IMR-90 (cell line): Measurements from ENCODE around the gene PDLIM4. TPM values are rescaled to one million over a fixed set of nuclear protein-coding genes. Genes with fewer than 3 reads are reported as not detected.

Experiments
- MAFK ChIP-seq: IDR thresholded peaks from 2 replicates; pipeline ENCODE4 v1.6.1; 2012; ENCODE audit warnings: low read depth, low read length, improper control_type of control experiment
- MAZ ChIP-seq: IDR thresholded peaks from 2 replicates; pipeline ENCODE4 v1.6.1; 2012; ENCODE audit warnings: low read depth, mild to moderate bottlenecking, low read length, improper control_type of control experiment, moderate library complexity, borderline replicate concordance
- MXI1 ChIP-seq: IDR thresholded peaks from 2 replicates; pipeline ENCODE4 v1.6.1; 2012; ENCODE audit warnings: low read depth, mild to moderate bottlenecking, low read length, moderate library complexity, borderline replicate concordance
- polyA plus RNA-seq, 3 experiments: library from polyadenylated mRNA; depleted of rRNA; stranded (reverse); fragments of >200 nt; gene quantifications; 2 replicates each; pipeline ENCODE4 v1.2.3, GENCODE V29; 2012; ENCODE audit warnings: low replicate concordance in 1 of 3
- total RNA-seq: library from RNA; depleted of rRNA; stranded (reverse); fragments of >200 nt; gene quantifications from 2 replicates; pipeline ENCODE4 v1.2.3, GENCODE V29; 2012

The PDLIM4 gene
- total and polyA plus RNA-seq, 2 of the 4 experiments (the other 2 are of a cell fraction), result 61.1 to 214 TPM

GRCh38 chr5:132294728-132295504, 37.4 kb downstream of the PDLIM4 start (continued):
- TF ChIP-seq MAZ (peak; percentile 64), MXI1 (peak; percentile 24; the same call in 1 of the 2 replicates), MAFK (no peak)
